ENCODE data around the gene STX8. TPM values are rescaled to one million over a fixed set of nuclear protein-coding genes. Genes with fewer than 3 reads are reported as not detected.
"Not testable (repeated sequence)": the region's sequence is repeated elsewhere in the genome, so short reads cannot be mapped to it uniquely, and the experiment has no call there.

The STX8 gene, protein sequence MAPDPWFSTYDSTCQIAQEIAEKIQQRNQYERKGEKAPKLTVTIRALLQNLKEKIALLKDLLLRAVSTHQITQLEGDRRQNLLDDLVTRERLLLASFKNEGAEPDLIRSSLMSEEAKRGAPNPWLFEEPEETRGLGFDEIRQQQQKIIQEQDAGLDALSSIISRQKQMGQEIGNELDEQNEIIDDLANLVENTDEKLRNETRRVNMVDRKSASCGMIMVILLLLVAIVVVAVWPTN
- 10 to 100 TPM; 44.1 to 98.1 (median 63.8) TPM for total RNA-seq

DNA sequence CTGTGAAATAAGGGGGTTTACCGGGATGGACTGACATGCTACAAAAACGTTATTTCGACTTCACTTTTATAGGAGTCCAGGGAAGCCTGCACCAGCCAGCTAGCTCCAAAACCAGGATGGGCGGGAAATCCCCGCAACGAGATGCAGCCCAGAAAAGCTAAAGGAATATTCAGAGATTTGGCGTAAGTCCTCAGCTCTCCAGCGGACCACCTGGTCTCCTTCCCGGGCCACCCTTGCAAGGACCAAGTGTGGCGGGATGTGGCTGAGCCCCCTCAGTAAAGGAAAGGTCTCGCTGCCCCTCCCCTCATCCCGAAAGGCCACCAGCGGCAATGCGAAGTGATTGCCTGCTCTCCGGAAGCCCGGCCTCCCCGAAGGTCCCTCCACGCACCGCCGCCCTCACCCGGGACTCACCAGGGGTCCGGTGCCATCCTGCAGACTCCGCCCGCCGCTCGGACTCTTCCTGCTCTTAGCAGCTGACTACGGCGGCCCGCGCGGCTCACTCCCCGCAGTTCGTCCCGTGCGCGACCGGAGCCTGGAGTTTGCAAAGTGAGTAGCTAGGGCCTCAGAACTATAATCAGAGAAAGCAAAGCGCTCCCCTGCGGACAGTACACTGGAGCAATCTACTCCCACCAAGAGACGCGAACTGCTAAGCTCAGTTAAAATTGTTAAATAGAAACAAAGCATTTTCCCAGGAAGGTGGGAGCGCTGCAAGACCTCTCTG lies at the start of gene STX8:
Gene STX8 (minus strand): TSS at position 440 of the 721 bp plus-strand sequence. CDS start 12 bp downstream, at position 428.
- Histone ChIP-seq H3K27ac (peak within 1 kb of the TSS in 1 of 2 donors; percentile 9), H3K4me3 (peak within 1 kb of the TSS; percentile 72 to 93 (median 78)), H3K4me1 (replicated peaks in 1 of 2) (peaks cover 2 to 5% of the 10 kb centered on the region in 2 donors)
- in situ Hi-C loops (cut with MboI; ENCODE audit: low pct_unique_long_range_greater_than_20kb in 2 of 9, low sequenced_read_pairs in 9 of 9, unreplicated experiment in 9 of 9) = loop anchor here in 2 of 9 experiments (25.0 kb wide), 1 partner anchor 112 kb away; no protein-coding TSS in a partner anchor
- peak; percentile 74 to 88 (median 84) for ATAC-seq (replicated peaks in 6 of 8)
- WGBS, 10 experiments = 0 to 100% (median 0%) methylated on average over 1 to 24 of the region's 42 CpGs; no CpG with 5 or more reads in 1 of the 10 experiments

DNA sequence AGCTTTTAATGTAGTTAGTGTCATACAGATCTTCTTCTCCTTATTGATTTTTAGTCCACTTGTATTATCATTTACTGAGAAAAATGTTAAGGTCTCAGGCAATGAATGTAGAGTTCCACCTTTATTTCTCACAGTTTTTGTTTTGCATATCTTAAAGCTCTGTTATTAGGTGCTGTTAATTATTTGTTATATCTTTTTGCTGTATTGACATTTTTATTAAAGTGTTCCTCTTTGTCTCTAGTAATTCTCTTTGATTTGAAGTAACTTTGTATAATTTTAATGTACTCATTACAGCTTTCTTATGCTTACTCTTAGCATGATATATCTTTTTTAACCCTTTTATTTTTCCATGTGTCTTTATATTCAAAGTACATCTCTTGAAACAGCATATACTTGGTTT lies 47.3 kb upstream of the STX8 start:
- in situ Hi-C loops (cut with MboI; ENCODE audit: low pct_unique_long_range_greater_than_20kb in 2 of 9, low sequenced_read_pairs in 9 of 9, unreplicated experiment in 9 of 9) = no loop called here
- Histone ChIP-seq H3K27ac (no peak overlapping the region), H3K4me3 (no peak overlapping the region), H3K4me1 (replicated peaks in 1 of 2) (no peaks in the 10 kb centered on the region)
- ATAC-seq (replicated peaks in 6 of 8) = no peak

DNA sequence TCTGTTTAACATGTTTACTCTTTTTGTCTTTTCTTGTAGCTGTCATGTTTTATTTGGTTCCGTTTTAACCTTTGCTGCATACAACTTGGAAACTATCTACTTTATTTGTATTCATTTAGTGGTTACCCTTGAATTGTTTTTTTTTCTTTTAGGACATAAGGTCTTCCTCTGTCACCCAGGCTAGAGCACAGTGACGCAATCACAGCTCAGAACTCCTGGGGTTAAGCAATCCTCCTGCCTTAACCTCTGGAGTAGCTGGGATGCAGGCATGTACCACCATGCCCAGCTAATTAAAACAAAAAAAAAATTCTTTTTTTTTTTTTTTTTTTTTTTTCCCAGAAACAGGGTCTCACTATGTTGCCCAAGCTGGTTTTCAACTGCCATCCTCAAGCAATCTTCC lies 39.9 kb upstream of the STX8 start:
- ATAC-seq (replicated peaks in 6 of 8) = no peak
- H3K4me3 ChIP-seq = no peak overlapping the region
- in situ Hi-C loops (cut with MboI; ENCODE audit: low pct_unique_long_range_greater_than_20kb in 2 of 9, low sequenced_read_pairs in 9 of 9, unreplicated experiment in 9 of 9) = no loop called here
- WGBS, 10 experiments = 0 to 50% (median 32%) methylated on average over 1 to 2 of the region's 2 CpGs
- no peak overlapping the region for H3K27ac ChIP-seq
- no peaks in the 10 kb centered on the region for H3K4me1 ChIP-seq (replicated peaks in 1 of 2)

DNA sequence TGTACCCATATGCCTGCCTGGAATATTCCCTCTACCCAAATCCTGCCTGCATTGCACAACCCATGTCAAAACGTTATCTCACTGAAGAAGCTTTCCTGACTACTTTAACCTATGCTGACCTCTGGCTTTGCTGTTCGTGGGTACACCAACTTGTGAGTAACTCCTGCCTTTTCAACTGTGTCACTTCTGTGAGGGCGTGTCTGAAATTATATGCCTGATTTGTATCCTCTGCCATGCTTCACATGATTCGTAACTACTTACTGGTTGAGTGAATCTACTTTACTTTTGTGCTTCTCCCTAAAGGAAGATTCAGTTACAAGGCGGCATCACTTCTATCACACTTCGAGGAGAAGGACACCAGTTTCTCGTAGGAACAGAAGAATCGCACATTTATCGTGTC lies 36.4 kb upstream of the STX8 start:
- Histone ChIP-seq H3K4me3 (no peak overlapping the region), H3K27ac (no peak overlapping the region), H3K4me1 (replicated peaks in 1 of 2) (no peaks in the 10 kb centered on the region)
- in situ Hi-C loops (cut with MboI; ENCODE audit: low pct_unique_long_range_greater_than_20kb in 2 of 9, low sequenced_read_pairs in 9 of 9, unreplicated experiment in 9 of 9) = no loop called here
- 10 to 86% (median 71%) methylated on average over 2 to 9 of the region's 9 CpGs for WGBS, 10 experiments
- no peak for ATAC-seq (replicated peaks in 6 of 8)

DNA sequence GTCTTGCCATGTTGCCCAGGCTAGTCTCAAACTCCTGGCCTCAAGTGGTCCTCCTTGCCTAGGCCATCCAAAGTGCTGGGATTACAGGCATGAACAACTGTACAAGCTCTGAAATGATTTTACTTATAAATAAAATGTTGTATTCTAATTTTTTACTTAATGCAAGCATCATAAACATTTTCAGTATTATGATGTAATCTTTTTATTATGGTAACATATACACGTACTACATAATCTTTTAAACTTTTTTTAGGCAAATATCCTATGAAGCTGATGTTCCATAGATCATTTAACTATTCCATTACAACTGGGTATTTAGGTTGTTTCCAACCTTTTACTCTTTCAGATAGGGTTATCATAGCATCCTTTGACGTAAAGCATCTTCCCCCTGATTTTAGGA lies 35.9 kb upstream of the STX8 start:
- in situ Hi-C loops (cut with MboI; ENCODE audit: low pct_unique_long_range_greater_than_20kb in 2 of 9, low sequenced_read_pairs in 9 of 9, unreplicated experiment in 9 of 9) = no loop called here
- Histone ChIP-seq H3K27ac (no peak overlapping the region), H3K4me1 (replicated peaks in 1 of 2) (no peaks in the 10 kb centered on the region), H3K4me3 (no peak overlapping the region)
- no peak for ATAC-seq (replicated peaks in 6 of 8)
- WGBS, 10 experiments = 0 to 100% (median 79%) methylated on average over 1 to 2 of the region's 2 CpGs

DNA sequence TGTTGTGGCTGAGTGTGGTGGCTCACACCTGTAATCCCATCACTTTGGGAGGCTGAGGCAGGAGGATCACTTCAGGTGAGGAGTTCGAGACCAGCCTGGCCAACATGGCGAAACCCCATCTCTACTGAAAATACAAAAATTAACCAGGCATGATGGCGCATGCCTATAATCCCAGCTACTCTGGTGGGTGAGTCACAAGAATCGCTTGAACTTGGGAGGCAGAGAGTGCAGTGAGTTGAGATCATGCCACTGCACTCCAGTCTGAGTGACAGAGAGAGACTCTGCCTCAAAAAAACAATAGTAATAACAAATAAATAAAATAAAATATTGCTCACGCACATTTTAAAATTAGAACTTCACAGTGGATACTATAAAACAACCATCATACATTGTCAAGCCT lies 31.4 kb upstream of the STX8 start:
- H3K4me1 ChIP-seq (replicated peaks in 1 of 2); ATAC-seq (replicated peaks in 6 of 8); in situ Hi-C loops (cut with MboI; ENCODE audit: low pct_unique_long_range_greater_than_20kb in 2 of 9, low sequenced_read_pairs in 9 of 9, unreplicated experiment in 9 of 9); H3K4me3 ChIP-seq; H3K27ac ChIP-seq: not testable (repeated sequence)
- 40 to 100% (median 74%) methylated on average over 1 to 5 of the region's 5 CpGs for WGBS, 10 experiments

DNA sequence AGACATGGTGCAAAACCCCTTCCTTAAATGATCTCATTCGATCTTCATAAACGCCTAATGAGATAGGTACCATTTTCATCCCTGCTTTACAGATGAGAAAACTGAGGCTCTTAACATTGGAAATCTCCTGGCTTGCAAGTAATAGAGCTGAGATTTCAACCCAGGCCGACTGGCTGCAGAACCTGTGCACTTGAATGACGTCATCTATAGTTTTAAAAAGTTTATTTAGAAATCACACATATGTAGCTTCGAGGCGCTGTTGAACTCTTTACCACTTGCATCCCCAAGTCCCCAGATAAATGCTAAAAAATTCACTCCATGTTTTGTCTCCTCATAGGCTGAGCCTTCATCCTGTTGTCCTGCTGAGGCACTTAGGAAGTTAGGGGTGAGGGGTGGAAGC lies 30.8 kb upstream of the STX8 start:
- H3K4me3 ChIP-seq = no peak overlapping the region
- 57 to 100% (median 84%) methylated on average over 1 to 6 of the region's 6 CpGs; no CpG with 5 or more reads in 1 of the 10 experiments for WGBS, 10 experiments
- no peak overlapping the region for H3K27ac ChIP-seq
- no peaks in the 10 kb centered on the region for H3K4me1 ChIP-seq (replicated peaks in 1 of 2)
- no peak for ATAC-seq (replicated peaks in 6 of 8)
- in situ Hi-C loops (cut with MboI; ENCODE audit: low pct_unique_long_range_greater_than_20kb in 2 of 9, low sequenced_read_pairs in 9 of 9, unreplicated experiment in 9 of 9) = no loop called here

DNA sequence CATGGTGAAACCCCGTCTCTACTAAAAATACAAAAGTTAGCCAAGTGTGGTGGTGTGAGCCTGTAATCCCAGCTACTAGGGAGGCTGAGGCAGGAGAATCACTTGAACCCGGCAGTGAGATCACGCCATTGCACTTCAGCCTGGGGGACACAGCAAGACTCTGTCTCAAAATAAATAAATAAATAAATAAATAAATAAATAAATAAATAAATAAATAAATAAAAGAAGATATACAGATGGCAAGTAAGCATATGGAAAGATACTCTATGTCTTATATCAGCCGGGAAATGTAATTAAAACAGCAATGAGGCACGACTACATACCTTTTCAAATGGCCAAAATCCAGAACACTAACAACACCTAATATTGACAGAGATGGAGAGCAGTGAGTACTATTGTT lies 29.0 kb upstream of the STX8 start:
- H3K4me1 ChIP-seq (replicated peaks in 1 of 2); H3K4me3 ChIP-seq; in situ Hi-C loops (cut with MboI; ENCODE audit: low pct_unique_long_range_greater_than_20kb in 2 of 9, low sequenced_read_pairs in 9 of 9, unreplicated experiment in 9 of 9); H3K27ac ChIP-seq; ATAC-seq (replicated peaks in 6 of 8): not testable (repeated sequence)
- WGBS, 10 experiments = 50 to 100% (median 82%) methylated on average over 1 to 5 of the region's 5 CpGs

DNA sequence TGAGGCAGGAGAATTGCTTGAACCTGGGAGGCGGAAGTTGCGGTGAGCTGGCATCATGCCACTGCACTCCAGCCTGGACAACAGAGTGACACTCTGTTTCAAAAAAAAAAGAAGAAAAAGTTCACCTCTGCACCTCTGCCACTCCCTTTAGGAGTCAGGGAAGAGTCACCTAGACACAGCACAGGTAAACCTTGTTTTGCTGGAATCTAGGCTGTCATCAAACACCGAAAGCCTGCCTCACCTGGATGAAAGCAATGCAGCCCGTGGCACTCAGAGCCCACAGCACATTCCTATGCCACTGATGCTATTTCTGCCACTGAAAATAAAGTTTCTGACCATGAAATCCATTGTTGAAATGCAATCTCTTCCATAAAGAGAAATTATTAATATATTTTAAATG lies 23.0 kb upstream of the STX8 start:
- Histone ChIP-seq H3K27ac (no peak overlapping the region), H3K4me3 (no peak overlapping the region), H3K4me1 (replicated peaks in 1 of 2) (no peaks in the 10 kb centered on the region)
- in situ Hi-C loops (cut with MboI; ENCODE audit: low pct_unique_long_range_greater_than_20kb in 2 of 9, low sequenced_read_pairs in 9 of 9, unreplicated experiment in 9 of 9) = loop anchor here in 2 of 9 experiments (25.0 kb wide), 1 partner anchor 89 kb away; no protein-coding TSS in a partner anchor
- 20 to 89% (median 49%) methylated on average over 1 to 4 of the region's 4 CpGs; no CpG with 5 or more reads in 7 of the 10 experiments for WGBS, 10 experiments
- no peak for ATAC-seq (replicated peaks in 6 of 8)

DNA sequence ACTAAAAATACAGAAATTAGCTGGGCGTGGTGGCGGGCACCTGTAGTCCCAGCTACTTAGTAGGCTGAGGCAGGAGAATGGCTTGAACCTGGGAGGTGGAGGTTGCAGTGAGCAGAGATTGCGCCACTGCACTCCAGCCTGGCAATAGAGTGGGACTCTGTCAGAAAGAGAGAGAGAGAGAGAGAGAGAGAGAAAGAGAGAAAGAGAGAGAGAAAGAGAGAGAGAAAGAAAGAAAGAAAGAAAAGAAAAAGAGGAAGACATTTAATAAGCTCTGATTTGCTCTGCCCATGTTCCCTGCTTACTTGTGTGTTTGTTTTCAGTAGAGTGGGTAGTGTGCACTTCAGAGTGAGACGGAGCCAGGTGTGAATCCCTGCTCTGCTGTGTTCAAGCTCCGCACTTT lies 22.0 kb upstream of the STX8 start:
- not testable (repeated sequence) for ATAC-seq (replicated peaks in 6 of 8); H3K27ac ChIP-seq; H3K4me3 ChIP-seq; H3K4me1 ChIP-seq (replicated peaks in 1 of 2)
- in situ Hi-C loops (cut with MboI; ENCODE audit: low pct_unique_long_range_greater_than_20kb in 2 of 9, low sequenced_read_pairs in 9 of 9, unreplicated experiment in 9 of 9) = loop anchor here in 2 of 9 experiments (25.0 kb wide), 1 partner anchor 90 kb away; no protein-coding TSS in a partner anchor
- 28 to 100% (median 84%) methylated on average over 2 to 5 of the region's 5 CpGs; no CpG with 5 or more reads in 1 of the 10 experiments for WGBS, 10 experiments

DNA sequence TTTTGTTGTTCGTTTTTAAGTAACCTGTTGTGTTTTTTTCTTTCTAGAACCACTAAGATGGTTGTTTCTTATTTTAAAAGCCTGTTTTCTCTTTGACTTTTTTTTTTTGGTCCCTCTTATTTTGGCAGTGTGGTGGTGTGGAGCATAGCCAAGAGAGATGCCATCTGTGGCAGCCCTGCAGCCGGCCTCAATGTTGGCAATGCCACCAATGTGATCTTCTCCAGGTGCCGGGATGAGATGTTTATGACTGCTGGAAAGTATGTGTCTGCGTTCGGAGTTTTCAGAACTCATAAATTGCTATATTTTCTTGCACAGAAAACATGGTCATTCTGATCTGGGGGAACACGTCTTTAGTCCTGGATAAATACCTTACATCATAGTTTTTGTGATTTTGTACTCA lies 18.4 kb upstream of the STX8 start:
- no peak for ATAC-seq (replicated peaks in 6 of 8)
- Histone ChIP-seq H3K4me1 (replicated peaks in 1 of 2) (no peaks in the 10 kb centered on the region), H3K4me3 (no peak overlapping the region), H3K27ac (no peak overlapping the region)
- WGBS, 10 experiments = 20 to 92% (median 56%) methylated on average over 1 to 6 of the region's 6 CpGs; no CpG with 5 or more reads in 1 of the 10 experiments
- in situ Hi-C loops (cut with MboI; ENCODE audit: low pct_unique_long_range_greater_than_20kb in 2 of 9, low sequenced_read_pairs in 9 of 9, unreplicated experiment in 9 of 9) = loop anchor here in 2 of 9 experiments (25.0 kb wide), 1 partner anchor 93 kb away; no protein-coding TSS in a partner anchor

DNA sequence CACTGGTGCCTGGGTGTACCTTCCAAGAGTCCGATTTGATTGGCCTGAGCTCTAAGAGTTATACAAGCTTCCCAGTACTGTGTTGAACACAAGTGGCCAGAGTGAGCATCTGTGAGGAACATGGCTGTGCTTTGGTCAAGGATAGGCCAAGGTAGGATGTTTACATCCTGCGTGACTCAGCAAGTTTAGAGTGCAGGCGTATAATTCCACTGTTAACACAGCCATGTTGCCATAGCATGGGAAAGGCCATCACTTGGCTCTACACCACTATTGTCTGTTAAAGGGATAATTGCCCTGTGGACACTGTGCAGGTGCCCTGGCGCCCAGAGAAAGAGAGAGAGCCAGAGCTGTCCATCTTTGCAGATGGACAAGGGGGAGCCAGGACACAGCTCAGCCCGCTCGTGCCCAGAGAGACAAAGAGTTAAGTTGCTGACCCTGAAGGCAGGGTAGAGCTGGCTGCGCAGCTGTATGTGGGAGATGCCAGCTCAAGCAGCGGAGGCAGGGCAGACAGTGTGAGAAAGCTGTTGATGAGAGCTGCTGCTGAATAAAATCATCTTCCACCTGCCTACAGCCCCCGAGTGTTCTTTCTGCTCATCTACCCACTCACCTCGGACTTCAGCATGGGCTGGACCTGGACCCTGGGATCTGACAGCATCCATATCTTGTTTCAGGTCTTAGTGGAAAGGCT lies 12.5 kb upstream of the STX8 start:
- no peak for ATAC-seq (replicated peaks in 6 of 8)
- Histone ChIP-seq H3K4me3 (no peak overlapping the region), H3K4me1 (replicated peaks in 1 of 2) (no peaks in the 10 kb centered on the region), H3K27ac (no peak overlapping the region)
- in situ Hi-C loops (cut with MboI; ENCODE audit: low pct_unique_long_range_greater_than_20kb in 2 of 9, low sequenced_read_pairs in 9 of 9, unreplicated experiment in 9 of 9) = loop anchor here in 2 of 9 experiments (25.0 kb wide), 1 partner anchor 99 kb away; no protein-coding TSS in a partner anchor
- 8 to 100% (median 78%) methylated on average over 2 to 7 of the region's 10 CpGs for WGBS, 10 experiments

DNA sequence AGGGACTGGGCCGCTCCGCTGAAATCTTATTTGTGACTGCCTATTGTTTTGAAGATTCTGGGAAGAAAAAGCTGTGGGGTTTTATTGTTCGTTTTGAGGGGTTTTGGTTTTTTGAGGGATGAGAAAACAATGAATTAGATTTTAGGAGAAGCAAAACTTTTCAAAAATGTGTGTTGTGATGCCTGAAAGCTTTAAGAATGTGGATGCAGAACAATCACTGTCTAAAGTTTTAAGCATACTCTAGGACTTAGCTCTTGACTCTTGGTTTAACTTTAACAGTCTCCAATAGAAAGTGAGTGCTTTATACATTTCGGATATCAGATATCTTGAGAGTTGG lies 1.7 kb upstream of the STX8 start:
- H3K4me3 ChIP-seq = peak overlapping the region in 2 of 5 donors; percentile 72 to 93
- H3K4me1 ChIP-seq (replicated peaks in 1 of 2) = peaks cover 2 to 5% of the 10 kb centered on the region in 2 donors
- in situ Hi-C loops (cut with MboI; ENCODE audit: low pct_unique_long_range_greater_than_20kb in 2 of 9, low sequenced_read_pairs in 9 of 9, unreplicated experiment in 9 of 9) = loop anchor here in 2 of 9 experiments (25.0 kb wide), 1 partner anchor 110 kb away; no protein-coding TSS in a partner anchor
- no peak overlapping the region for H3K27ac ChIP-seq
- no peak for ATAC-seq (replicated peaks in 6 of 8)
- WGBS, 10 experiments = 0 to 20% (median 4%) methylated on average over 1 to 4 of the region's 4 CpGs; no CpG with 5 or more reads in 2 of the 10 experiments
